Activated naive CD8-positive, alpha-beta T cell treated with anti-CD3 and anti-CD28 coated beads, Interleukin-2, amount 50 U/mL, for 24 hours (primary cell): ENCODE results near the gene PXT1.
"Not testable (repeated sequence)": the region's sequence is repeated elsewhere in the genome, so short reads cannot be mapped to it uniquely, and the experiment has no call there.

Source experiments
- ATAC-seq: fragments of 150-1000 bp; cut with Tn5 transposase; one replicate; pipeline ENCODE4 v1.10.0; 2021
- DNase-seq: peaks from one replicate; pipeline ENCODE4 v3.0.0; 2021
- H3K27ac Mint-ChIP-seq: one replicate; pipeline ENCODE4 v1.8.0; 2021; ENCODE audit warnings: mild to moderate bottlenecking, mixed read lengths
- H3K27me3 Mint-ChIP-seq: one replicate; pipeline ENCODE4 v1.8.0; 2021; ENCODE audit warnings: mixed read lengths
- H3K36me3 Mint-ChIP-seq: one replicate; pipeline ENCODE4 v1.8.0; 2021; ENCODE audit warnings: low read depth, mixed read lengths
- H3K4me1 Mint-ChIP-seq: one replicate; pipeline ENCODE4 v1.8.0; 2021; ENCODE audit warnings: mixed read lengths
- H3K4me3 Mint-ChIP-seq: one replicate; pipeline ENCODE4 v1.8.0; 2021; ENCODE audit warnings: mild to moderate bottlenecking, moderate library complexity, mixed read lengths
- H3K9me3 Mint-ChIP-seq: one replicate; pipeline ENCODE4 v1.8.0; 2021; ENCODE audit warnings: mixed read lengths

Gene PXT1

GRCh38 chr6:36461646-36462045, 19.0 kb upstream of the PXT1 start:
- ATAC-seq (no peak), DNase-seq (no peak)
- Mint-ChIP-seq H3K4me3 (no peak overlapping the region), H3K27me3 (no peaks in the 10 kb centered on the region), H3K9me3 (peaks cover 4% of the 10 kb centered on the region), H3K27ac (no peak overlapping the region), H3K36me3 (peaks cover 23% of the 10 kb centered on the region), H3K4me1 (peaks cover 27% of the 10 kb centered on the region)

- ATAC-seq (no peak), DNase-seq (no peak)
- H3K27me3 Mint-ChIP-seq = no peaks in the 10 kb centered on the region
- H3K4me3 Mint-ChIP-seq = no peak overlapping the region
- H3K9me3 Mint-ChIP-seq = peaks cover 4% of the 10 kb centered on the region
- peaks cover 21% of the 10 kb centered on the region for H3K36me3 Mint-ChIP-seq
- peaks cover 27% of the 10 kb centered on the region for H3K4me1 Mint-ChIP-seq
- H3K27ac Mint-ChIP-seq = no peak overlapping the region
Observed at GRCh38 chr6:36460916-36461315, 18.3 kb upstream of the PXT1 start.

- Mint-ChIP-seq H3K27ac (no peak overlapping the region), H3K4me1 (peaks cover 26% of the 10 kb centered on the region), H3K9me3 (peaks cover 4% of the 10 kb centered on the region), H3K36me3 (peaks cover 19% of the 10 kb centered on the region), H3K27me3 (no peaks in the 10 kb centered on the region), H3K4me3 (no peak overlapping the region)
- ATAC-seq = no peak
- DNase-seq = no peak
Observed at GRCh38 chr6:36459501-36459900, 16.8 kb upstream of the PXT1 start.

- Mint-ChIP-seq H3K9me3 (no peaks in the 10 kb centered on the region), H3K4me3 (no peak overlapping the region), H3K4me1 (peaks cover 13% of the 10 kb centered on the region), H3K36me3 (peaks cover 15% of the 10 kb centered on the region), H3K27me3 (no peaks in the 10 kb centered on the region), H3K27ac (no peak overlapping the region)
- no peak for ATAC-seq
- DNase-seq = no peak
Observed at GRCh38 chr6:36455486-36456027, 12.9 kb upstream of the PXT1 start.

- not testable (repeated sequence) for H3K27me3 Mint-ChIP-seq, ATAC-seq, H3K4me3 Mint-ChIP-seq, H3K27ac Mint-ChIP-seq, DNase-seq
- Mint-ChIP-seq H3K4me1 (peaks cover 27% of the 10 kb centered on the region), H3K36me3 (peaks cover 35% of the 10 kb centered on the region), H3K9me3 (peaks cover 12% of the 10 kb centered on the region)
Observed at GRCh38 chr6:36452897-36453296, 10.2 kb upstream of the PXT1 start.

- Mint-ChIP-seq H3K36me3 (peaks cover 37% of the 10 kb centered on the region), H3K4me1 (peaks cover 41% of the 10 kb centered on the region), H3K9me3 (peaks cover 12% of the 10 kb centered on the region)
- not testable (repeated sequence) for H3K27me3 Mint-ChIP-seq, H3K4me3 Mint-ChIP-seq, H3K27ac Mint-ChIP-seq, ATAC-seq, DNase-seq
Observed at GRCh38 chr6:36449173-36449572, 6.5 kb upstream of the PXT1 start.

- H3K4me1 Mint-ChIP-seq = peaks cover 60% of the 10 kb centered on the region
- no peak for ATAC-seq
- peaks cover 31% of the 10 kb centered on the region for H3K36me3 Mint-ChIP-seq
Observed at GRCh38 chr6:36445621-36446020, 3.0 kb upstream of the PXT1 start.

GRCh38 chr6:36444470-36444869, 1.8 kb upstream of the PXT1 start:
- ATAC-seq = no peak
- peaks cover 9% of the 10 kb centered on the region for H3K9me3 Mint-ChIP-seq
- DNase-seq = no peak
- peak overlapping the region; percentile 94 for H3K27ac Mint-ChIP-seq
- H3K36me3 Mint-ChIP-seq = peaks cover 25% of the 10 kb centered on the region
- H3K4me3 Mint-ChIP-seq = peak overlapping the region; percentile 90
- H3K27me3 Mint-ChIP-seq = no peaks in the 10 kb centered on the region
- peaks cover 54% of the 10 kb centered on the region for H3K4me1 Mint-ChIP-seq

More at GRCh38 chr6:36445621-36446020, 3.0 kb upstream of the PXT1 start:
- Mint-ChIP-seq H3K9me3 (peaks cover 12% of the 10 kb centered on the region), H3K4me3 (peak overlapping the region; percentile 34), H3K27me3 (no peaks in the 10 kb centered on the region), H3K27ac (peak overlapping the region; percentile 29)
- DNase-seq = no peak

GRCh38 chr6:36443471-36444428, 1.1 kb upstream of the PXT1 start:
- Mint-ChIP-seq H3K4me1 (peaks cover 47% of the 10 kb centered on the region), H3K27me3 (no peaks in the 10 kb centered on the region), H3K36me3 (peaks cover 18% of the 10 kb centered on the region), H3K9me3 (peaks cover 3% of the 10 kb centered on the region), H3K27ac (peak overlapping the region; percentile 94), H3K4me3 (peak overlapping the region; percentile 90)
- DNase-seq (no peak), ATAC-seq (no peak)

- H3K36me3 Mint-ChIP-seq = peaks cover 10% of the 10 kb centered on the region
- H3K4me1 Mint-ChIP-seq = peaks cover 42% of the 10 kb centered on the region
- ATAC-seq (no peak), DNase-seq (peak; percentile 11)
- no peaks in the 10 kb centered on the region for H3K9me3 Mint-ChIP-seq
- H3K4me3 Mint-ChIP-seq = peak overlapping the region; percentile 90
- H3K27ac Mint-ChIP-seq = peak overlapping the region; percentile 97
- no peaks in the 10 kb centered on the region for H3K27me3 Mint-ChIP-seq
Observed at GRCh38 chr6:36442103-36442670, 467 bp downstream of the PXT1 start.

- Mint-ChIP-seq H3K27me3 (no peaks in the 10 kb centered on the region), H3K4me1 (peaks cover 43% of the 10 kb centered on the region), H3K4me3 (peak overlapping the region; percentile 90), H3K36me3 (peaks cover 8% of the 10 kb centered on the region), H3K27ac (peak overlapping the region; percentile 97), H3K9me3 (no peaks in the 10 kb centered on the region)
- peak; percentile 83 for DNase-seq
- ATAC-seq = peak; percentile 93
Observed at GRCh38 chr6:36441307-36441894, 1.3 kb downstream of the PXT1 start.

GRCh38 chr6:36436466-36436865, 6.2 kb downstream of the PXT1 start:
- peaks cover 12% of the 10 kb centered on the region for H3K4me1 Mint-ChIP-seq
- no peak overlapping the region for H3K4me3 Mint-ChIP-seq
- no peaks in the 10 kb centered on the region for H3K9me3 Mint-ChIP-seq
- no peaks in the 10 kb centered on the region for H3K27me3 Mint-ChIP-seq
- DNase-seq (no peak), ATAC-seq (no peak)
- H3K36me3 Mint-ChIP-seq = no peaks in the 10 kb centered on the region
- H3K27ac Mint-ChIP-seq = peak overlapping the region; percentile 4

- no peaks in the 10 kb centered on the region for H3K27me3 Mint-ChIP-seq
- ATAC-seq (no peak), DNase-seq (no peak)
- H3K4me1 Mint-ChIP-seq = peaks cover 4% of the 10 kb centered on the region
- no peaks in the 10 kb centered on the region for H3K9me3 Mint-ChIP-seq
- no peak overlapping the region for H3K27ac Mint-ChIP-seq
- no peaks in the 10 kb centered on the region for H3K36me3 Mint-ChIP-seq
- no peak overlapping the region for H3K4me3 Mint-ChIP-seq
Observed at GRCh38 chr6:36432151-36432671, 10.4 kb downstream of the PXT1 start.

- DNase-seq (no peak), ATAC-seq (no peak)
- no peak overlapping the region for H3K4me3 Mint-ChIP-seq
- no peaks in the 10 kb centered on the region for H3K27me3 Mint-ChIP-seq
- no peaks in the 10 kb centered on the region for H3K9me3 Mint-ChIP-seq
- H3K27ac Mint-ChIP-seq = no peak overlapping the region
- no peaks in the 10 kb centered on the region for H3K36me3 Mint-ChIP-seq
- peaks cover 2% of the 10 kb centered on the region for H3K4me1 Mint-ChIP-seq
Observed at GRCh38 chr6:36431197-36431596, 11.5 kb downstream of the PXT1 start.
